Keratinocyte (primary cell): ENCODE data around the gene DSEL. TPM values are rescaled to one million over a fixed set of nuclear protein-coding genes. Genes with fewer than 3 reads are reported as not detected.

Experiments used
- DNase-seq: peaks from one replicate; pipeline ENCODE4 v3.0.0-alpha.2; 2011; ENCODE audit warnings: low read depth, missing footprints, low spot score
- FAIRE-seq: peaks from 2 replicates; lab custom pipeline; 2011; peaks lifted over from hg19 to GRCh38; lab: Jason Lieb, UNC
- H2AFZ ChIP-seq: 2 replicates; pipeline ENCODE4 v1.6.0; 2012; ENCODE audit warnings: low read length, control low read depth, inconsistent platforms; ENCODE audit not compliant: control insufficient read depth
- H3K27ac ChIP-seq: 2 replicates; pipeline ENCODE4 v1.5.1; 2011; ENCODE audit warnings: low read length; ENCODE audit not compliant: control insufficient read depth, insufficient read depth
- H3K27me3 ChIP-seq: 3 replicates; pipeline ENCODE4 v1.6.0; 2011; ENCODE audit warnings: low read length; ENCODE audit not compliant: control insufficient read depth, insufficient read depth; ENCODE audit errors: extremely low read depth
- H3K36me3 ChIP-seq, 2 experiments: 2 replicates in 1 of 2; 3 replicates in 1 of 2; pipeline ENCODE4 v1.5.1; 2011; ENCODE audit warnings: low read length in 2 of 2, mild to moderate bottlenecking in 1 of 2; ENCODE audit not compliant: control insufficient read depth in 2 of 2, insufficient read depth in 2 of 2; ENCODE audit errors: extremely low read depth in 1 of 2
- H3K4me1 ChIP-seq: 3 replicates; pipeline ENCODE4 v1.5.1; 2011; ENCODE audit warnings: low read length; ENCODE audit not compliant: control insufficient read depth, insufficient read depth; ENCODE audit errors: extremely low read depth
- H3K4me2 ChIP-seq: 3 replicates; pipeline ENCODE4 v1.6.0; 2011; ENCODE audit warnings: low read depth, low read length; ENCODE audit not compliant: control insufficient read depth, insufficient read depth; ENCODE audit errors: extremely low read depth
- H3K4me3 ChIP-seq, 3 experiments: fragments of 200-600 bp in 1 of 3; sonication (generic) in 1 of 3; 2 replicates in 2 of 3; 3 replicates in 1 of 3; pipeline ENCODE4 v1.5.1; 2011 to 2016; ENCODE audit warnings: low read length in 3 of 3, mild to moderate bottlenecking in 3 of 3, control low read depth in 2 of 3, inconsistent platforms in 1 of 3, low read depth in 1 of 3, mixed read lengths in 1 of 3, mixed run types in 1 of 3, moderate library complexity in 1 of 3; ENCODE audit not compliant: control insufficient read depth in 2 of 3, insufficient read depth in 2 of 3; ENCODE audit errors: extremely low read depth in 1 of 3
- H3K79me2 ChIP-seq: 2 replicates; pipeline ENCODE4 v1.6.0; 2012; ENCODE audit warnings: low read length; ENCODE audit not compliant: control insufficient read depth, insufficient read depth
- H3K9ac ChIP-seq: 3 replicates; pipeline ENCODE4 v1.6.0; 2011; ENCODE audit warnings: low read length; ENCODE audit not compliant: control insufficient read depth, insufficient read depth; ENCODE audit errors: extremely low read depth
- H3K9me1 ChIP-seq: 3 replicates; pipeline ENCODE4 v1.6.0; 2011; ENCODE audit warnings: low read length; ENCODE audit not compliant: control insufficient read depth, insufficient read depth; ENCODE audit errors: extremely low read depth
- H3K9me3 ChIP-seq: 2 replicates; pipeline ENCODE4 v1.5.1; 2012; ENCODE audit warnings: low read depth, low read length; ENCODE audit not compliant: control insufficient read depth
- H4K20me1 ChIP-seq: 3 replicates; pipeline ENCODE4 v1.6.0; 2011; ENCODE audit warnings: low read length; ENCODE audit not compliant: control insufficient read depth, insufficient read depth; ENCODE audit errors: extremely low read depth
- EZH2 ChIP-seq: IDR thresholded peaks from one replicate; pipeline ENCODE4 v1.6.1; 2012; ENCODE audit warnings: inconsistent platforms, mild to moderate bottlenecking, low read length, moderate library complexity
- dilution Hi-C: fragments of 300-500 bp; cut with MboI; formaldehyde crosslinking; loops from one replicate; pipeline ENCODE4 v1.7.0; 2020; ENCODE audit warnings: low sequenced_read_pairs; ENCODE audit not compliant: extremely low pct_ligation_motif_present
- polyA plus RNA-seq, 5 experiments: library from polyadenylated mRNA; depleted of rRNA in 3 of 5; stranded (reverse) in 3 of 5; stranded (forward) in 1 of 5; unstranded in 1 of 5; fragments of >200 nt; gene quantifications; 1 replicate in 1 of 5; 2 replicates in 3 of 5; 3 replicates in 1 of 5; pipeline versions ENCODE4 v1.2.1 to v1.2.3, GENCODE V29; 2011 to 2012; ENCODE audit warnings: missing spikeins in 2 of 5, low read depth in 1 of 5, low replicate concordance in 1 of 5
- TF ChIP-seq, protein P1 (sequence below), 3 experiments: IDR thresholded peaks in 1 of 3; conservative IDR thresholded peaks in 1 of 3; optimal IDR thresholded peaks in 1 of 3; 2 replicates in 2 of 3; 3 replicates in 1 of 3; pipeline versions ENCODE3 to v1.5.1; 2011; ENCODE audit warnings: low read length in 3 of 3, mild to moderate bottlenecking in 3 of 3, moderate library complexity in 2 of 3, control low read depth in 1 of 3, inconsistent platforms in 1 of 3; ENCODE audit not compliant: insufficient read depth in 2 of 3; ENCODE audit errors: extremely low read depth in 1 of 3

Gene DSEL
- polyA plus RNA-seq, 1 donor (not counting 4 experiments of a cell fraction or from before 2014, with no cell fraction given): 3.4 TPM

- no peaks in the 10 kb centered on the region for H3K4me1 ChIP-seq
- H3K9me1 ChIP-seq: no peaks in the 10 kb centered on the region
- no peak overlapping the region for H3K4me3 ChIP-seq
- FAIRE-seq (no peak), DNase-seq (no peak)
- H3K9ac ChIP-seq: no peak overlapping the region
- TF ChIP-seq EZH2: no peak
- TF ChIP-seq, protein P1, sequence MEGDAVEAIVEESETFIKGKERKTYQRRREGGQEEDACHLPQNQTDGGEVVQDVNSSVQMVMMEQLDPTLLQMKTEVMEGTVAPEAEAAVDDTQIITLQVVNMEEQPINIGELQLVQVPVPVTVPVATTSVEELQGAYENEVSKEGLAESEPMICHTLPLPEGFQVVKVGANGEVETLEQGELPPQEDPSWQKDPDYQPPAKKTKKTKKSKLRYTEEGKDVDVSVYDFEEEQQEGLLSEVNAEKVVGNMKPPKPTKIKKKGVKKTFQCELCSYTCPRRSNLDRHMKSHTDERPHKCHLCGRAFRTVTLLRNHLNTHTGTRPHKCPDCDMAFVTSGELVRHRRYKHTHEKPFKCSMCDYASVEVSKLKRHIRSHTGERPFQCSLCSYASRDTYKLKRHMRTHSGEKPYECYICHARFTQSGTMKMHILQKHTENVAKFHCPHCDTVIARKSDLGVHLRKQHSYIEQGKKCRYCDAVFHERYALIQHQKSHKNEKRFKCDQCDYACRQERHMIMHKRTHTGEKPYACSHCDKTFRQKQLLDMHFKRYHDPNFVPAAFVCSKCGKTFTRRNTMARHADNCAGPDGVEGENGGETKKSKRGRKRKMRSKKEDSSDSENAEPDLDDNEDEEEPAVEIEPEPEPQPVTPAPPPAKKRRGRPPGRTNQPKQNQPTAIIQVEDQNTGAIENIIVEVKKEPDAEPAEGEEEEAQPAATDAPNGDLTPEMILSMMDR (optimal IDR thresholded peaks at IDR 0.05 in 1 of 3, IDR thresholded peaks at IDR 0.05 in 1 of 3, conservative IDR thresholded peaks at IDR 0.05 in 1 of 3; ENCODE audit: extremely low read depth in 1 of 3, insufficient read depth in 2 of 3, low read length in 3 of 3): no peak
- no peaks in the 10 kb centered on the region for H3K27me3 ChIP-seq
- no peaks in the 10 kb centered on the region for H4K20me1 ChIP-seq
- H3K79me2 ChIP-seq: no peaks in the 10 kb centered on the region
- no peak overlapping the region for H3K27ac ChIP-seq
- dilution Hi-C loops: no loop called here
- no peak overlapping the region for H2AFZ ChIP-seq
- H3K4me2 ChIP-seq: no peak overlapping the region
- H3K36me3 ChIP-seq: no peaks in the 10 kb centered on the region
- no peaks in the 10 kb centered on the region for H3K9me3 ChIP-seq
Measured at GRCh38 chr18:67456711-67457110, 59.8 kb downstream of the DSEL start.
